ENCODE measurements around the gene PLCD4. TPM values are rescaled to one million over a fixed set of nuclear protein-coding genes. Genes with fewer than 3 reads are reported as not detected.

The PLCD4 gene
- total and polyA plus RNA-seq, 7 donors, result 0.64 to 42.4 (median 25.0) TPM; not detected in 2

- H3K27ac ChIP-seq, result no peak overlapping the region
- TF ChIP-seq CTCF (IDR thresholded peaks at IDR 0.05), result no peak
- no peak for TF ChIP-seq POLR2A (IDR thresholded peaks at IDR 0.05)
- no peak for TF ChIP-seq POLR2AphosphoS5 (IDR thresholded peaks at IDR 0.05)
- no peak for TF ChIP-seq EP300 (IDR thresholded peaks at IDR 0.05)
- no peaks in the 10 kb centered on the region for H3K27me3 ChIP-seq
- H3K9me3 ChIP-seq, result no peaks in the 10 kb centered on the region
- no peak overlapping the region for H3K4me3 ChIP-seq
- peaks cover 0 to 14% (median 10%) of the 10 kb centered on the region in 4 donors for H3K4me1 ChIP-seq
- intact Hi-C loops (cut with DNase I), result no loop called here
- WGBS, 2 donors, result 95 to 98% methylated on average over 3 of the region's 3 CpGs
- H3K36me3 ChIP-seq, result peaks cover 0 to 39% (median 5%) of the 10 kb centered on the region in 4 donors
- DNase-seq, result no peak
Observed at GRCh38 chr2:218578272-218578877, 29.3 kb upstream of the PLCD4 start.

- peaks cover 0 to 14% (median 10%) of the 10 kb centered on the region in 4 donors for H3K4me1 ChIP-seq
- H3K9me3 ChIP-seq, result no peaks in the 10 kb centered on the region
- H3K27ac ChIP-seq, result no peak overlapping the region
- 88 to 92% methylated on average over 7 of the region's 7 CpGs for WGBS, 2 donors
- DNase-seq, result no peak
- H3K27me3 ChIP-seq, result no peaks in the 10 kb centered on the region
- intact Hi-C loops (cut with DNase I), result no loop called here
- no peak for TF ChIP-seq POLR2A (IDR thresholded peaks at IDR 0.05)
- no peak for TF ChIP-seq EP300 (IDR thresholded peaks at IDR 0.05)
- TF ChIP-seq POLR2AphosphoS5 (IDR thresholded peaks at IDR 0.05), result no peak
- no peak for TF ChIP-seq CTCF (IDR thresholded peaks at IDR 0.05)
- peaks cover 12 to 57% (median 23%) of the 10 kb centered on the region in 4 donors for H3K36me3 ChIP-seq
- no peak overlapping the region for H3K4me3 ChIP-seq
Observed at GRCh38 chr2:218582076-218582475, 25.6 kb upstream of the PLCD4 start.

- Histone ChIP-seq H3K4me1 (no peaks in the 10 kb centered on the region), H3K4me3 (no peak overlapping the region), H3K9me3 (no peaks in the 10 kb centered on the region), H3K36me3 (peaks cover 12 to 77% (median 26%) of the 10 kb centered on the region in 4 donors), H3K27me3 (no peaks in the 10 kb centered on the region), H3K27ac (no peak overlapping the region)
- WGBS, 2 donors, result 98% methylated on average over 6 of the region's 6 CpGs
- DNase-seq, result no peak
- TF ChIP-seq EP300 (IDR thresholded peaks at IDR 0.05) (no peak), CTCF (IDR thresholded peaks at IDR 0.05) (no peak), POLR2AphosphoS5 (IDR thresholded peaks at IDR 0.05) (no peak), POLR2A (IDR thresholded peaks at IDR 0.05) (no peak)
- intact Hi-C loops (cut with DNase I), result no loop called here
Observed at GRCh38 chr2:218583983-218584850, 23.5 kb upstream of the PLCD4 start.

GRCh38 chr2:218585541-218585940 is 22.2 kb upstream of the PLCD4 start:
- no peak overlapping the region for H3K27ac ChIP-seq
- H3K4me3 ChIP-seq, result no peak overlapping the region
- TF ChIP-seq POLR2A (IDR thresholded peaks at IDR 0.05) (no peak), CTCF (IDR thresholded peaks at IDR 0.05) (no peak), POLR2AphosphoS5 (IDR thresholded peaks at IDR 0.05) (no peak), EP300 (IDR thresholded peaks at IDR 0.05) (no peak)
- H3K9me3 ChIP-seq, result no peaks in the 10 kb centered on the region
- peaks cover 16 to 90% (median 40%) of the 10 kb centered on the region in 4 donors for H3K36me3 ChIP-seq
- DNase-seq, result no peak
- no peaks in the 10 kb centered on the region for H3K4me1 ChIP-seq
- intact Hi-C loops (cut with DNase I), result no loop called here
- 97 to 98% methylated on average over 1 of the region's 1 CpG for WGBS, 2 donors
- no peaks in the 10 kb centered on the region for H3K27me3 ChIP-seq
